Mesendoderm (in vitro differentiated cells): ENCODE data around the gene CALD1.

ENCODE experiments used
- DNase-seq: peaks from one replicate; pipeline ENCODE4 v3.0.0; 2013
- H2AK5ac ChIP-seq: 2 replicates; pipeline ENCODE4 v1.6.1; 2013; ENCODE audit warnings: low read length, inconsistent platforms
- H2BK120ac ChIP-seq: 2 replicates; pipeline ENCODE4 v1.6.1; 2013; ENCODE audit warnings: low read depth, mild to moderate bottlenecking, low read length, moderate library complexity, mixed read lengths
- H2BK15ac ChIP-seq: replicated peaks from 2 replicates; pipeline ENCODE4 v1.6.1; 2013; ENCODE audit warnings: low read depth, mild to moderate bottlenecking, moderate library complexity
- H2BK5ac ChIP-seq: 2 replicates; pipeline ENCODE4 v1.6.1; 2013; ENCODE audit warnings: low read length, inconsistent platforms
- H3K18ac ChIP-seq: 2 replicates; pipeline ENCODE4 v1.6.1; 2013; ENCODE audit warnings: mild to moderate bottlenecking, low read length, mixed read lengths
- H3K23ac ChIP-seq: one replicate; pipeline ENCODE4 v1.6.1; 2013; ENCODE audit warnings: low read length
- H3K27ac ChIP-seq: 2 replicates; pipeline ENCODE4 v1.5.1; 2013; ENCODE audit warnings: low read depth, mild to moderate bottlenecking, inconsistent platforms, low read length, moderate library complexity
- H3K27me3 ChIP-seq: 2 replicates; pipeline ENCODE4 v1.6.1; 2013; ENCODE audit warnings: low read length, control low read depth, mild to moderate bottlenecking, inconsistent platforms; ENCODE audit not compliant: insufficient read depth, poor library complexity
- H3K36me3 ChIP-seq: 2 replicates; pipeline ENCODE4 v1.6.1; 2013; ENCODE audit warnings: low read length, inconsistent platforms; ENCODE audit not compliant: control insufficient read depth, insufficient read depth
- H3K4ac ChIP-seq: one replicate; pipeline ENCODE4 v1.6.1; 2013; ENCODE audit warnings: low read depth, mild to moderate bottlenecking, low read length, moderate library complexity
- H3K4me1 ChIP-seq: 2 replicates; pipeline ENCODE4 v1.6.1; 2013; ENCODE audit warnings: low read depth, low read length, inconsistent platforms; ENCODE audit not compliant: control insufficient read depth
- H3K4me2 ChIP-seq: 2 replicates; pipeline ENCODE4 v1.6.1; 2013; ENCODE audit warnings: low read length
- H3K4me3 ChIP-seq: 2 replicates; pipeline ENCODE4 v1.5.1; 2013; ENCODE audit warnings: mild to moderate bottlenecking, low read length
- H3K56ac ChIP-seq: one replicate; pipeline ENCODE4 v1.6.1; 2013; ENCODE audit warnings: low read length
- H3K79me1 ChIP-seq: 2 replicates; pipeline ENCODE4 v1.6.1; 2013; ENCODE audit warnings: low read length, inconsistent platforms
- H3K79me2 ChIP-seq: 2 replicates; pipeline ENCODE4 v1.6.1; 2013; ENCODE audit warnings: mild to moderate bottlenecking, low read length; ENCODE audit not compliant: control insufficient read depth, insufficient read depth
- H3K9ac ChIP-seq: 2 replicates; pipeline ENCODE4 v1.6.1; 2013; ENCODE audit warnings: low read length, inconsistent platforms
- H4K5ac ChIP-seq: one replicate; pipeline ENCODE4 v1.6.1; 2013; ENCODE audit warnings: low read length
- H4K8ac ChIP-seq: one replicate; pipeline ENCODE4 v1.6.1; 2013; ENCODE audit warnings: low read depth, mild to moderate bottlenecking, control low read depth, low read length, moderate library complexity
- WGBS: extraction: QIAGEN DNeasy Blood & Tissue Kit; methylation state at CpG from one replicate; pipeline ENCODE4 v1.1.7; 2013; ENCODE audit warnings: low lambda C conversion rate, missing lambda C conversion rate; ENCODE audit not compliant: insufficient coverage; ENCODE audit errors: extremely low coverage; 5-methylcytosine and 5-hydroxymethylcytosine counted together

Gene CALD1

GRCh38 chr7:134842886-134843430, 63.5 kb downstream of the CALD1 start:
- no peaks in the 10 kb centered on the region for H3K4me1 ChIP-seq
- H2BK120ac ChIP-seq, result no peak overlapping the region
- no CpG with 5 or more reads among the region's 8 CpGs for WGBS
- no peak overlapping the region for H3K23ac ChIP-seq
- no peak overlapping the region for H2BK15ac ChIP-seq
- no peak overlapping the region for H2AK5ac ChIP-seq
- no peak overlapping the region for H3K27ac ChIP-seq
- peaks cover 1% of the 10 kb centered on the region for H3K79me1 ChIP-seq
- H3K9ac ChIP-seq, result no peak overlapping the region
- H4K5ac ChIP-seq, result no peak overlapping the region
- DNase-seq, result no peak
- H3K79me2 ChIP-seq, result peaks cover 9% of the 10 kb centered on the region
- no peak overlapping the region for H3K4me3 ChIP-seq
- H2BK5ac ChIP-seq, result no peak overlapping the region
- H3K4me2 ChIP-seq, result no peak overlapping the region
- H3K27me3 ChIP-seq, result no peaks in the 10 kb centered on the region
- no peak overlapping the region for H3K4ac ChIP-seq
- no peak overlapping the region for H4K8ac ChIP-seq
- H3K18ac ChIP-seq, result no peak overlapping the region
- H3K36me3 ChIP-seq, result no peaks in the 10 kb centered on the region
- H3K56ac ChIP-seq, result no peak overlapping the region

- H3K4me3 ChIP-seq, result no peak overlapping the region
- no peaks in the 10 kb centered on the region for H3K36me3 ChIP-seq
- no peak overlapping the region for H2BK120ac ChIP-seq
- H4K8ac ChIP-seq, result no peak overlapping the region
- H2AK5ac ChIP-seq, result no peak overlapping the region
- H2BK15ac ChIP-seq, result no peak overlapping the region
- H2BK5ac ChIP-seq, result no peak overlapping the region
- peaks cover 3% of the 10 kb centered on the region for H3K4me1 ChIP-seq
- peak; percentile 58 for DNase-seq
- no peak overlapping the region for H3K56ac ChIP-seq
- no peak overlapping the region for H4K5ac ChIP-seq
- H3K23ac ChIP-seq, result no peak overlapping the region
- H3K79me1 ChIP-seq, result peaks cover 1% of the 10 kb centered on the region
- no peak overlapping the region for H3K4ac ChIP-seq
- H3K79me2 ChIP-seq, result peaks cover 6% of the 10 kb centered on the region
- no peak overlapping the region for H3K9ac ChIP-seq
- no peaks in the 10 kb centered on the region for H3K27me3 ChIP-seq
- H3K27ac ChIP-seq, result peak overlapping the region; percentile 48
- H3K4me2 ChIP-seq, result no peak overlapping the region
- peak overlapping the region; percentile 62 for H3K18ac ChIP-seq
Observed at GRCh38 chr7:134844200-134844599, 64.8 kb downstream of the CALD1 start.

GRCh38 chr7:134845461-134845860, 66.0 kb downstream of the CALD1 start:
- Histone ChIP-seq H2BK15ac (no peak overlapping the region), H3K79me1 (peaks cover 4% of the 10 kb centered on the region), H3K23ac (no peak overlapping the region), H3K56ac (no peak overlapping the region), H3K4me2 (no peak overlapping the region), H4K8ac (no peak overlapping the region), H3K4me3 (no peak overlapping the region), H2BK5ac (no peak overlapping the region), H2AK5ac (no peak overlapping the region), H3K27ac (no peak overlapping the region), H3K9ac (no peak overlapping the region), H3K36me3 (no peaks in the 10 kb centered on the region), H2BK120ac (no peak overlapping the region), H3K4me1 (peaks cover 3% of the 10 kb centered on the region), H3K4ac (no peak overlapping the region), H3K27me3 (no peaks in the 10 kb centered on the region), H3K18ac (no peak overlapping the region), H3K79me2 (peaks cover 8% of the 10 kb centered on the region), H4K5ac (no peak overlapping the region)
- WGBS, result no CpG with 5 or more reads among the region's 3 CpGs
- peak; percentile 78 for DNase-seq

- WGBS, result no CpG with 5 or more reads among the region's 7 CpGs
- H3K4me3 ChIP-seq, result no peak overlapping the region
Observed at GRCh38 chr7:134847851-134848588, 68.6 kb downstream of the CALD1 start.

GRCh38 chr7:134850066-134850465, 70.6 kb downstream of the CALD1 start:
- Histone ChIP-seq H3K4me2 (no peak overlapping the region), H3K56ac (no peak overlapping the region), H3K27ac (no peak overlapping the region), H4K8ac (no peak overlapping the region), H3K18ac (no peak overlapping the region), H3K4ac (no peak overlapping the region), H3K79me2 (peaks cover 20% of the 10 kb centered on the region), H3K27me3 (no peaks in the 10 kb centered on the region), H4K5ac (no peak overlapping the region), H2BK5ac (no peak overlapping the region), H3K9ac (no peak overlapping the region), H3K79me1 (peaks cover 7% of the 10 kb centered on the region), H2AK5ac (no peak overlapping the region), H3K23ac (no peak overlapping the region), H3K4me1 (peaks cover 6% of the 10 kb centered on the region), H2BK120ac (no peak overlapping the region), H3K4me3 (no peak overlapping the region), H3K36me3 (no peaks in the 10 kb centered on the region), H2BK15ac (no peak overlapping the region)
- no peak for DNase-seq
- no CpG with 5 or more reads among the region's 2 CpGs for WGBS

More at GRCh38 chr7:134847851-134848588, 68.6 kb downstream of the CALD1 start:
- H3K27ac ChIP-seq, result no peak overlapping the region
- no peak overlapping the region for H3K23ac ChIP-seq
- no peak overlapping the region for H2AK5ac ChIP-seq
- H4K8ac ChIP-seq, result no peak overlapping the region
- no peak overlapping the region for H2BK5ac ChIP-seq
- H3K36me3 ChIP-seq, result no peaks in the 10 kb centered on the region
- no peak overlapping the region for H3K4me2 ChIP-seq
- H3K79me2 ChIP-seq, result peaks cover 14% of the 10 kb centered on the region
- no peak overlapping the region for H2BK120ac ChIP-seq
- no peaks in the 10 kb centered on the region for H3K27me3 ChIP-seq
- no peak for DNase-seq
- no peak overlapping the region for H4K5ac ChIP-seq
- no peak overlapping the region for H3K18ac ChIP-seq
- H3K4ac ChIP-seq, result no peak overlapping the region
- no peak overlapping the region for H3K9ac ChIP-seq
- no peak overlapping the region for H2BK15ac ChIP-seq
- H3K79me1 ChIP-seq, result peaks cover 6% of the 10 kb centered on the region
- no peak overlapping the region for H3K56ac ChIP-seq
- peaks cover 3% of the 10 kb centered on the region for H3K4me1 ChIP-seq

GRCh38 chr7:134851141-134851540, 71.7 kb downstream of the CALD1 start:
- Histone ChIP-seq H2BK15ac (no peak overlapping the region), H3K4me1 (peaks cover 7% of the 10 kb centered on the region), H3K27ac (no peak overlapping the region), H3K9ac (no peak overlapping the region), H2BK5ac (no peak overlapping the region), H3K79me2 (peaks cover 21% of the 10 kb centered on the region), H3K4ac (no peak overlapping the region), H3K56ac (no peak overlapping the region), H3K79me1 (peaks cover 7% of the 10 kb centered on the region), H3K18ac (no peak overlapping the region), H3K4me3 (no peak overlapping the region), H3K23ac (no peak overlapping the region), H3K4me2 (no peak overlapping the region), H4K5ac (no peak overlapping the region), H2BK120ac (no peak overlapping the region), H3K36me3 (no peaks in the 10 kb centered on the region), H3K27me3 (no peaks in the 10 kb centered on the region), H2AK5ac (no peak overlapping the region), H4K8ac (no peak overlapping the region)
- WGBS, result no CpG with 5 or more reads among the region's 3 CpGs
- no peak for DNase-seq
